Testis (tissue), 3 donors: ENCODE data around the gene TMEM272. TPM values are rescaled to one million over a fixed set of nuclear protein-coding genes. Genes with fewer than 3 reads are reported as not detected.
A peak's percentile ranks its signal among the peaks of the same experiment; 100 is the strongest.

Experiments used
- DNase-seq: peaks from one replicate; pipeline ENCODE4 v3.0.0-alpha.2; 2019
- H3K27ac ChIP-seq, 2 donors: fragments of 200-600 bp; sonication (generic); one replicate each; pipeline ENCODE4 v1.5.1; 2019
- H3K27me3 ChIP-seq: fragments of 200-600 bp; sonication (generic); one replicate; pipeline ENCODE4 v1.5.1; 2019
- H3K36me3 ChIP-seq: fragments of 200-600 bp; sonication (generic); one replicate; pipeline ENCODE4 v1.5.1; 2017; ENCODE audit warnings: low read depth; ENCODE audit errors: missing control alignments
- H3K4me1 ChIP-seq: fragments of 200-600 bp; sonication (generic); one replicate; pipeline ENCODE4 v1.5.1; 2019
- H3K4me3 ChIP-seq, 2 donors: fragments of 200-600 bp; sonication (generic); one replicate each; pipeline ENCODE4 v1.5.1; 2017 to 2019
- H3K9me3 ChIP-seq: fragments of 200-600 bp; sonication (generic); one replicate; pipeline ENCODE4 v1.5.1; 2017
- CTCF ChIP-seq, 3 experiments: fragments of 450-650 bp in 2 of 3; fragments of 200-600 bp in 1 of 3; sonication (generic) in 1 of 3; IDR thresholded peaks; one replicate each; pipeline ENCODE4 v1.5.1; 2016 to 2019; ENCODE audit warnings: antibody characterized with exemption in 3 of 3, mild to moderate bottlenecking in 2 of 3, moderate library complexity in 1 of 3
- POLR2A ChIP-seq: fragments of 450-650 bp; IDR thresholded peaks from one replicate; pipeline ENCODE4 v1.6.1; 2017; ENCODE audit warnings: antibody characterized with exemption, mild to moderate bottlenecking, moderate library complexity
- WGBS, 2 donors: methylation state at CpG; one replicate each; pipeline ENCODE4 v1.1.5; 2018; 5-methylcytosine and 5-hydroxymethylcytosine counted together
- intact Hi-C: fragments of 100-400 bp; cut with DNase I; formaldehyde crosslinking; loops from one replicate; pipeline ENCODE4 v1.15.1; 2023; ENCODE audit warnings: low total_unique reads
- polyA plus RNA-seq: library from polyadenylated mRNA; stranded (reverse); fragments of 350-450 nt; fragmentation: Illumina TruSeq; extraction: RNeasy Lipid Tissue Mini Kit (QIAGEN cat#74804); gene quantifications from one replicate; pipeline ENCODE4 v1.2.3, GENCODE V29; 2014; ENCODE audit warnings: low read depth, low replicate concordance; ENCODE audit not compliant: insufficient read depth
- total RNA-seq, 2 donors: library from RNA; depleted of rRNA; stranded (reverse); fragments of >200 nt; gene quantifications; one replicate each; pipeline ENCODE4 v1.2.3, GENCODE V29; 2016

TMEM272 gene
- total and polyA plus RNA-seq, 3 donors from 2014 or later: 0.50 to 1.9 (median 1.7) TPM

DNA sequence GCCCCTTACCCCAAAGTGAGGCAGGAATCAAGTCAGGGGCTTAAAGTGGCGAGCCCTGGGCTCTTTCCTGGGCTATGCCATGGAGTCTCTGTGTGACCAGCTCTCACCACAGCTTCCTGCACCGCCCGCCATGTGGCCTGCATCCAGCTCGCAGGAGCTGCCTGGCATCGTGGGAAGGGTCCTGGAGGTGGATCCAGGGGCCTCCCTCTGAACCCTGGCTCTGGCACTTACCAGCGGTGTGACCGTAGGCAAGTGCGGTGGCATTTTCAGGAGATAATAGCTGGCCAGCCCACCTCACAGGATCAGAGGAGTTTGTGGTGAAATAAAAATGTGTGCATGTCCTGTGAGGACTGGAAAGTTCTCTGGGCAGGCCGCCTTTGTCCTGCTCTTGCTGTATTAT, 67.1 kb downstream of the TMEM272 start:
- no peak for DNase-seq
- H3K4me1 ChIP-seq: no peaks in the 10 kb centered on the region
- TF ChIP-seq CTCF (IDR thresholded peaks at IDR 0.05) (no peak), POLR2A (no peak)
- H3K9me3 ChIP-seq: no peaks in the 10 kb centered on the region
- intact Hi-C loops: no loop called here
- no peaks in the 10 kb centered on the region for H3K27me3 ChIP-seq
- H3K27ac ChIP-seq: no peak overlapping the region
- no peaks in the 10 kb centered on the region for H3K36me3 ChIP-seq
- 86 to 87% methylated on average over 9 of the region's 9 CpGs for WGBS, 2 donors
- H3K4me3 ChIP-seq: no peak overlapping the region

DNA sequence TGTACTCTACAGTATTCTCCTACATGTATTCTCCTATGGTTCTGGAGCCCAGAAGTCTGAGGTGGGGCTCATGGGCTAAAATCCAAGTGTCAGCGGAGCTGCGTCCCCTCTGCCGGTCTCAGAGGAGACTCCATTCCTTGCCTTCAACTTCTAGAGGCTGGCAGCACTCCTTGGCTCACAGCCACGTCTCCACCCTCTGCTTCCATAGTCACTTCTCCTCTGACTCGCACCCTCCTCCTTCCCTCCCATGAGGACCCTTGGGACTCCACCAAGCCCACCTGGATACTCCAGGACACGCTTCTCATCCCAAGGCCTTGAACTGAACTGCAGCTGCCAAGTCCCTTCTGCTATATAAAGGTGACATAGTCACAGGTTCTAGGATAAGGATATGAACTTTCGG, 68.8 kb downstream of the TMEM272 start:
- 90 to 95% methylated on average over 7 of the region's 7 CpGs for WGBS, 2 donors
- TF ChIP-seq POLR2A (no peak), CTCF (IDR thresholded peaks at IDR 0.05) (no peak)
- intact Hi-C loops: no loop called here
- DNase-seq: no peak
- H3K27ac ChIP-seq: no peak overlapping the region
- no peak overlapping the region for H3K4me3 ChIP-seq
- no peaks in the 10 kb centered on the region for H3K36me3 ChIP-seq
- no peaks in the 10 kb centered on the region for H3K9me3 ChIP-seq
- no peaks in the 10 kb centered on the region for H3K4me1 ChIP-seq
- no peaks in the 10 kb centered on the region for H3K27me3 ChIP-seq

DNA sequence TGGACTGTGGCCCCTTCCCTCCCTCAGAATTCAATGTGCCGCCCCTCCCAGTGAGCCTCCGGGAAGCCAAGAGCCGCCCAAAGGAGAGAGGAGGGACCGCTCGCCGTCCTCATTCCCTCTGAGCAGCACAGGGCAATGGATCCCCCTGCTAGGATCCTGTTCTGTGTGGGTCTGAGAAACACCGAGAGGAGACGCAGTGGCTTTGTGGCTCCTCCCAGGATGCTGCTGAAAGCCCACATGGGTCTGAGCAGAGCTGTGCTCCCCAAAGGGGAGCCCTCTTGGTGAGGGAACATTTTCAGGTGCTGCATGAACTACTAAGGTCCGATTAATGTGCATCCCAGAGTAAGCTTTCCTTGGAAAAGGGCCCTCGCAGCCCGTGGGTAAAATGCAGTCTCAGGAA, 71.5 kb downstream of the TMEM272 start:
- Histone ChIP-seq H3K4me1 (peaks cover 25% of the 10 kb centered on the region), H3K27me3 (no peaks in the 10 kb centered on the region), H3K36me3 (no peaks in the 10 kb centered on the region), H3K27ac (no peak overlapping the region), H3K9me3 (no peaks in the 10 kb centered on the region), H3K4me3 (no peak overlapping the region)
- TF ChIP-seq POLR2A: no peak
- TF ChIP-seq CTCF (IDR thresholded peaks at IDR 0.05): no peak
- WGBS, 2 donors: 81 to 93% methylated on average over 10 to 11 of the region's 11 CpGs
- intact Hi-C loops: no loop called here
- DNase-seq: no peak

DNA sequence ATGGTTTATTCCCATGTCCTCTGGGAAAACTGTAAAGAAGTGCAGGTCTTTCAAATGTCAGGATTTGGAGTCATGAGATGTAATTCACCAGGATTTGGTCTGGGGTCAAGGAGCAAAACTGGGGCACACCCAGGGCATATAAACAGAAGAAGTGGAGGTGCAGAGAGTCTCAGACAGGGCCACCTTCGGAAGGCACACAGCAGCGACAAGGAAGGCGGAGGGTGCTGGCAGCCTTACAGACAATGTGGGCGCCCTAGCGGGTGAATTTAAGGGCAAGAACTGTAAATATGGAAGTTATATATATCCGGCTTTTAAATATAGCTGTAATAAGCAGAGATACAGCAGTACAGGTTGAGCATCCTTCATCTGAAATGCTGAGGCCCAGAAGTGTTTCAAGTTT, 72.2 kb downstream of the TMEM272 start:
- DNase-seq: no peak
- H3K4me3 ChIP-seq: no peak overlapping the region
- no peaks in the 10 kb centered on the region for H3K36me3 ChIP-seq
- H3K4me1 ChIP-seq: peaks cover 28% of the 10 kb centered on the region
- no peaks in the 10 kb centered on the region for H3K27me3 ChIP-seq
- intact Hi-C loops: no loop called here
- no peak overlapping the region for H3K27ac ChIP-seq
- H3K9me3 ChIP-seq: no peaks in the 10 kb centered on the region
- TF ChIP-seq CTCF (IDR thresholded peaks at IDR 0.05) (no peak), POLR2A (no peak)
- WGBS, 2 donors: 91 to 93% methylated on average over 6 of the region's 6 CpGs

DNA sequence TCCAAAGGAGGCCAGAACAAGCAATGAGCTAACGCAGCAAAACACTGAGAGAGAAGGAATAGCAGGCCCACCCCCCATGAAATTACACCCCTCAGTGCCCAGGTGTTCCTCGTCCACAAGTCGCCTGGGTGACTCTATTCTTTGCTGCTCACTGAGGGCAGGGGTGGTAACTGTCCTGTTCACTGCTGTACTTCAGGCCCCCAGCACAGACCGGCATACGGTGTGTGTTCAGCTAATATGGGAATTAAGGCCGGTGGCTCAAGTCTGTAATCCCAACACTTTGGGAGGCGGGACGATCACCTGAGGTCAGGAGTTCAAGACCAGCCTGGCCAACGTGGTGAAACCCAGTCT, 72.9 kb downstream of the TMEM272 start:
- no peaks in the 10 kb centered on the region for H3K9me3 ChIP-seq
- TF ChIP-seq CTCF (IDR thresholded peaks at IDR 0.05) (no peak), POLR2A (no peak)
- no peak for DNase-seq
- H3K4me3 ChIP-seq: no peak overlapping the region
- H3K36me3 ChIP-seq: no peaks in the 10 kb centered on the region
- H3K27ac ChIP-seq: peak overlapping the region in 1 of 2 donors; percentile 92
- H3K27me3 ChIP-seq: no peaks in the 10 kb centered on the region
- WGBS, 2 donors: 88 to 92% methylated on average over 9 of the region's 9 CpGs
- intact Hi-C loops: no loop called here
- peaks cover 28% of the 10 kb centered on the region for H3K4me1 ChIP-seq
